NCI-H1092 (cell line): ENCODE results near the gene MUC5AC.
"Not testable (repeated sequence)": the region's sequence is repeated elsewhere in the genome, so short reads cannot be mapped to it uniquely, and the experiment has no call there.

Source experiments
- DNase-seq: peaks from one replicate; lab custom pipeline; 2025; lab: John Stamatoyannopoulos, UW

The MUC5AC gene

GRCh38 chr11:1177771-1178090, 20.0 kb downstream of the MUC5AC start:
- no peak for DNase-seq

- DNase-seq, result no peak
Observed at GRCh38 chr11:1178201-1178885, 20.6 kb downstream of the MUC5AC start.

- no peak for DNase-seq
Observed at GRCh38 chr11:1178906-1179305, 21.2 kb downstream of the MUC5AC start.

- no peak for DNase-seq
Observed at GRCh38 chr11:1179641-1180040, 21.9 kb downstream of the MUC5AC start.

GRCh38 chr11:1180171-1180570, 22.4 kb downstream of the MUC5AC start:
- DNase-seq, result no peak

GRCh38 chr11:1180947-1181391, 23.2 kb downstream of the MUC5AC start:
- DNase-seq, result no peak

- no peak for DNase-seq
Observed at GRCh38 chr11:1181420-1181819, 23.7 kb downstream of the MUC5AC start.

- DNase-seq, result no peak
Observed at GRCh38 chr11:1181853-1182535, 24.2 kb downstream of the MUC5AC start.

GRCh38 chr11:1184139-1184538, 26.4 kb downstream of the MUC5AC start:
- not testable (repeated sequence) for DNase-seq

GRCh38 chr11:1188451-1189130, 30.8 kb downstream of the MUC5AC start:
- DNase-seq, result not testable (repeated sequence)

GRCh38 chr11:1189816-1190215, 32.1 kb downstream of the MUC5AC start:
- not testable (repeated sequence) for DNase-seq

GRCh38 chr11:1191786-1192470, 34.2 kb downstream of the MUC5AC start:
- DNase-seq, result not testable (repeated sequence)

GRCh38 chr11:1192741-1193325, 35.1 kb downstream of the MUC5AC start:
- no peak for DNase-seq

GRCh38 chr11:1193326-1194230, 35.8 kb downstream of the MUC5AC start:
- DNase-seq, result no peak

- no peak for DNase-seq
Observed at GRCh38 chr11:1194231-1194976, 36.7 kb downstream of the MUC5AC start.

- DNase-seq, result no peak
Observed at GRCh38 chr11:1194977-1195681, 37.4 kb downstream of the MUC5AC start.

GRCh38 chr11:1195682-1196515, 38.1 kb downstream of the MUC5AC start:
- no peak for DNase-seq

- no peak for DNase-seq
Observed at GRCh38 chr11:1196516-1197391, 39.0 kb downstream of the MUC5AC start.
